Upper lobe of left lung (tissue), 4 donors: ENCODE data around the gene ANKRD17.

ENCODE experiments used
- CTCF ChIP-seq, 6 experiments: fragments of 450-650 bp in 4 of 6; fragments of 200-600 bp in 2 of 6; sonication (generic) in 2 of 6; IDR thresholded peaks; one replicate each; pipeline ENCODE4 v1.5.1; 2016 to 2019; ENCODE audit warnings: antibody characterized with exemption in 6 of 6
- EP300 ChIP-seq, 4 donors: sonication (generic); formaldehyde crosslinking; IDR thresholded peaks; one replicate each; pipeline ENCODE4 v1.5.1; 2017; ENCODE audit warnings: antibody characterized with exemption in 4 of 4, control low read depth in 2 of 4
- POLR2A ChIP-seq, 4 donors: fragments of 450-650 bp; IDR thresholded peaks; one replicate each; pipeline ENCODE4 v1.5.1; 2016 to 2017; ENCODE audit warnings: antibody characterized with exemption in 4 of 4, mild to moderate bottlenecking in 2 of 4
- POLR2AphosphoS5 ChIP-seq, 2 donors: sonication (generic); formaldehyde crosslinking; IDR thresholded peaks; one replicate each; pipeline ENCODE4 v1.5.1; 2017; ENCODE audit warnings: antibody characterized with exemption in 2 of 2

GRCh38 chr4:73244945-73245601 lies 13.5 kb downstream of the ANKRD17 start:
- no peak for TF ChIP-seq CTCF (IDR thresholded peaks at IDR 0.05)
- no peak for TF ChIP-seq POLR2AphosphoS5 (IDR thresholded peaks at IDR 0.05)
- TF ChIP-seq POLR2A (IDR thresholded peaks at IDR 0.05) = no peak
- TF ChIP-seq EP300 (IDR thresholded peaks at IDR 0.05) = no peak
